IMR-90 (cell line): Measurements from ENCODE around the gene SLC1A7. TPM values are rescaled to one million over a fixed set of nuclear protein-coding genes. Genes with fewer than 3 reads are reported as not detected.

Experiments
- ATAC-seq: fragments of 200-7000 bp; cut with Tn5 transposase; 2 replicates; pipeline ENCODE4 v1.9.1; 2020; ENCODE audit warnings: low read depth, mild to moderate bottlenecking, moderate library complexity
- BruUV-seq: library from RNA; stranded (reverse); fragments of 400-500 nt; replicated peaks from 2 replicates; lab custom pipeline; 2021; lab: Mats Ljungman, UMichigan
- CTCF ChIA-PET: fragments of 300-600 bp; formaldehyde crosslinking; extraction: SDS; loops from one replicate; lab custom pipeline; 2021; ENCODE audit warnings: antibody characterized with exemption; lab: Yijun Ruan, JAX
- POLR2A ChIA-PET: fragments of 300-600 bp; sonication (Branson Sonifier 250); formaldehyde crosslinking; loops from one replicate; lab custom pipeline; 2022; ENCODE audit warnings: antibody characterized with exemption; ENCODE audit not compliant: unreplicated experiment; lab: Charles Lee
- DNase-seq: peaks from one replicate; pipeline ENCODE4 v3.0.0; 2013
- H2AFZ ChIP-seq: replicated peaks from 2 replicates; pipeline ENCODE3; 2013; ENCODE audit warnings: low read length, mild to moderate bottlenecking; ENCODE audit not compliant: poor library complexity
- H2AK5ac ChIP-seq: 2 replicates; pipeline ENCODE4 v1.6.1; 2013; ENCODE audit warnings: low read depth, low read length, inconsistent platforms
- H2AK9ac ChIP-seq: replicated peaks from 2 replicates; pipeline ENCODE3; 2013; ENCODE audit warnings: mild to moderate bottlenecking, low read depth, low read length, moderate library complexity; ENCODE audit not compliant: poor library complexity
- H2BK120ac ChIP-seq: 2 replicates; pipeline ENCODE4 v1.6.1; 2013; ENCODE audit warnings: low read depth, low read length, inconsistent platforms
- H2BK15ac ChIP-seq: 3 replicates; pipeline ENCODE4 v1.6.1; 2013; ENCODE audit warnings: low read depth, low read length, inconsistent platforms
- H2BK20ac ChIP-seq: 2 replicates; pipeline ENCODE4 v1.6.1; 2013; ENCODE audit warnings: low read depth, mild to moderate bottlenecking, inconsistent platforms, low read length, moderate library complexity
- H2BK5ac ChIP-seq: 2 replicates; pipeline ENCODE4 v1.6.1; 2013; ENCODE audit warnings: mild to moderate bottlenecking, low read depth, low read length, inconsistent platforms; ENCODE audit not compliant: poor library complexity, severe bottlenecking
- H3K14ac ChIP-seq: replicated peaks from 2 replicates; pipeline ENCODE4 v1.6.1; 2013; ENCODE audit warnings: low read depth, low read length, inconsistent platforms
- H3K18ac ChIP-seq: 2 replicates; pipeline ENCODE4 v1.6.1; 2013; ENCODE audit warnings: low read depth, low read length, control low read depth
- H3K23ac ChIP-seq: 2 replicates; pipeline ENCODE4 v1.6.1; 2013; ENCODE audit warnings: low read depth, low read length, inconsistent platforms
- H3K27ac ChIP-seq: 2 replicates; pipeline ENCODE4 v1.5.1; 2013; ENCODE audit warnings: mild to moderate bottlenecking, control low read depth, low read length; ENCODE audit not compliant: insufficient read depth
- H3K27me3 ChIP-seq: 2 replicates; pipeline ENCODE4 v1.6.1; 2013; ENCODE audit warnings: low read length; ENCODE audit not compliant: control insufficient read depth, insufficient read depth
- H3K36me3 ChIP-seq: 2 replicates; pipeline ENCODE4 v1.6.1; 2013; ENCODE audit warnings: low read length, mixed read lengths; ENCODE audit not compliant: control insufficient read depth, insufficient read depth
- H3K4ac ChIP-seq: 2 replicates; pipeline ENCODE4 v1.6.1; 2013; ENCODE audit warnings: low read depth, low read length, inconsistent platforms
- H3K4me1 ChIP-seq: 2 replicates; pipeline ENCODE4 v1.6.1; 2013; ENCODE audit warnings: low read length, mixed read lengths; ENCODE audit not compliant: control insufficient read depth, insufficient read depth
- H3K4me2 ChIP-seq: 2 replicates; pipeline ENCODE4 v1.6.1; 2013; ENCODE audit warnings: low read depth, mild to moderate bottlenecking, control low read depth, low read length, moderate library complexity
- H3K4me3 ChIP-seq: 2 replicates; pipeline ENCODE4 v1.5.1; 2013; ENCODE audit warnings: low read depth, mild to moderate bottlenecking, control low read depth, low read length, moderate library complexity; ENCODE audit not compliant: insufficient read depth
- H3K56ac ChIP-seq: 2 replicates; pipeline ENCODE4 v1.6.1; 2013; ENCODE audit warnings: low read length, inconsistent platforms; ENCODE audit not compliant: insufficient read depth; ENCODE audit errors: extremely low read depth
- H3K79me1 ChIP-seq, 2 experiments: 2 replicates each; pipeline ENCODE4 v1.6.1; 2013; ENCODE audit warnings: low read length in 2 of 2, inconsistent platforms in 1 of 2, low read depth in 1 of 2
- H3K9ac ChIP-seq: 2 replicates; pipeline ENCODE4 v1.6.1; 2013; ENCODE audit warnings: low read depth, low read length, control low read depth
- H3K9me1 ChIP-seq: 2 replicates; pipeline ENCODE4 v1.6.1; 2013; ENCODE audit warnings: low read length, inconsistent platforms; ENCODE audit not compliant: insufficient read depth
- H3K9me3 ChIP-seq: 2 replicates; pipeline ENCODE4 v1.6.1; 2013; ENCODE audit warnings: low read length; ENCODE audit not compliant: control insufficient read depth, insufficient read depth
- H4K20me1 ChIP-seq: 2 replicates; pipeline ENCODE4 v1.6.1; 2013; ENCODE audit warnings: low read length, inconsistent platforms; ENCODE audit not compliant: insufficient read depth
- H4K5ac ChIP-seq: 2 replicates; pipeline ENCODE4 v1.6.1; 2013; ENCODE audit warnings: mild to moderate bottlenecking, low read depth, low read length, control low read depth
- H4K8ac ChIP-seq, 2 experiments: 2 replicates each; pipeline ENCODE4 v1.6.1; 2013; ENCODE audit warnings: low read depth in 2 of 2, low read length in 2 of 2, control low read depth in 1 of 2, inconsistent platforms in 1 of 2
- H4K91ac ChIP-seq: 2 replicates; pipeline ENCODE4 v1.6.1; 2013; ENCODE audit warnings: low read depth, low read length, inconsistent platforms; ENCODE audit not compliant: insufficient read depth
- BHLHE40 ChIP-seq: fragments of 150-350 bp; IDR thresholded peaks from 2 replicates; pipeline ENCODE4 v1.6.1; 2016; ENCODE audit warnings: mild to moderate bottlenecking, low read depth, low read length
- CEBPB ChIP-seq: IDR thresholded peaks from 2 replicates; pipeline ENCODE4 v1.6.1; 2012; ENCODE audit warnings: low read depth, low read length, improper control_type of control experiment
- MXI1 ChIP-seq: IDR thresholded peaks from 2 replicates; pipeline ENCODE4 v1.6.1; 2012; ENCODE audit warnings: low read depth, mild to moderate bottlenecking, low read length, moderate library complexity, borderline replicate concordance
- RAD21 ChIP-seq: IDR thresholded peaks from 2 replicates; pipeline ENCODE4 v1.6.1; 2012; ENCODE audit warnings: low read length, improper control_type of control experiment
- WGBS, 2 experiments: methylation state at CpG; one replicate each; pipeline versions ENCODE4 v1.1.5 to v1.1.7; 2013; ENCODE audit warnings: missing lambda C conversion rate in 2 of 2; ENCODE audit not compliant: insufficient read length in 1 of 2; ENCODE audit errors: extremely low coverage in 2 of 2; 5-methylcytosine and 5-hydroxymethylcytosine counted together
- dilution Hi-C: fragments of 300-500 bp; cut with HindIII; formaldehyde crosslinking; loops from one replicate; pipeline ENCODE4 v1.14.3; 2018; ENCODE audit warnings: low sequenced_read_pairs; ENCODE audit not compliant: unreplicated experiment
- in situ Hi-C: fragments of 300-500 bp; cut with MboI; formaldehyde crosslinking; loops from 3 replicates; pipeline ENCODE4 v1.14.3; 2019; ENCODE audit warnings: low sequenced_read_pairs, inconsistent platforms, mixed read lengths
- intact Hi-C: fragments of 100-400 bp; cut with micrococcal nuclease; formaldehyde crosslinking; loops from 2 replicates; pipeline ENCODE4 v1.10.0; 2022
- polyA plus RNA-seq, 3 experiments: library from polyadenylated mRNA; depleted of rRNA; stranded (reverse); fragments of >200 nt; gene quantifications; 2 replicates each; pipeline ENCODE4 v1.2.3, GENCODE V29; 2012; ENCODE audit warnings: low replicate concordance in 1 of 3
- total RNA-seq: library from RNA; depleted of rRNA; stranded (reverse); fragments of >200 nt; gene quantifications from 2 replicates; pipeline ENCODE4 v1.2.3, GENCODE V29; 2012
- TF ChIP-seq, protein P1 (sequence below): conservative IDR thresholded peaks from 2 replicates; pipeline ENCODE4 v1.5.1; 2012; ENCODE audit warnings: mild to moderate bottlenecking, low read depth, low read length, improper control_type of control experiment

SLC1A7 gene
- total and polyA plus RNA-seq, 2 of the 4 experiments (the other 2 are of a cell fraction): 0.05 TPM; not detected in 1

DNA sequence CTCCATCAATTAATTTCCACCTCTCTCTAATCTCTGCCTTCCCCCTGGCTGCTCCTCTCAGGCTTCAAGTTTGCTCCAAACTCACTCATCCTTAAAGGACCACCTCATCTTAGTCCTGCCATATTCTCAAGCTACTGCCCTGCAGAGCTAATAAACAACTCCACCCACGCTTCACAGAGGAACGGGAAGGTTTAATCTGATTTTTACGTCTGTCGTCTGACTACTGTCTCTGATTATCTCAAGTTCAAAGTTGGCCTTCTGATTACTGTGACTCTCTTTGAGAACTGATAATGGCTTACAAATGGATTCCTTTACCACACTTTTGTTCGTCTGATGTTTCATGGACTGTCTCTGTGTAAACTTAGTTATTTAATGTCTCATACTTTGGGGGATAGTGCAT, 46.6 kb upstream of the SLC1A7 start:
- Histone ChIP-seq H3K27ac (peak overlapping the region; percentile 62; the same call in 1 of the 2 replicates), H3K9me1 (peaks cover 22% of the 10 kb centered on the region), H2BK20ac (peak overlapping the region; percentile 79), H3K27me3 (no peaks in the 10 kb centered on the region), H3K18ac (peak overlapping the region; percentile 83), H2BK120ac (peak overlapping the region; percentile 90), H4K20me1 (no peaks in the 10 kb centered on the region), H3K9me3 (no peaks in the 10 kb centered on the region), H4K91ac (peak overlapping the region; percentile 64; the same call in 1 of the 2 replicates), H2AK9ac (peak overlapping the region; percentile 67), H3K4ac (peak overlapping the region; percentile 91), H4K8ac (peak overlapping the region; percentile 63 to 75; a peak in 3 of 4 replicates), H2AK5ac (peak overlapping the region; percentile 29), H2AFZ (peak overlapping the region; percentile 29), H3K56ac (peak overlapping the region; percentile 39; the same call in 1 of the 2 replicates), H3K14ac (peak overlapping the region; percentile 30), H3K79me1 (no peaks in the 10 kb centered on the region), H4K5ac (peak overlapping the region; percentile 80), H3K9ac (no peak overlapping the region), H3K36me3 (no peaks in the 10 kb centered on the region), H3K4me2 (peak overlapping the region; percentile 18; the same call in 1 of the 2 replicates), H2BK5ac (peak overlapping the region; percentile 59), H3K4me1 (peaks cover 30% of the 10 kb centered on the region), H2BK15ac (peak overlapping the region; percentile 74; the same call in 2 of the 3 replicates), H3K4me3 (no peak overlapping the region), H3K23ac (peak overlapping the region; percentile 85; the same call in 1 of the 2 replicates)
- CTCF ChIA-PET: no interaction called here
- intact Hi-C loops (loop anchor here (5.0 to 10.0 kb wide), 3 partner anchors 172 to 347 kb away; partner anchors contain the start of genes ECHDC2, SCP2 and ZYG11A), dilution Hi-C loops (no loop called here), in situ Hi-C loops (loop anchor here (10.0 kb wide), 2 partner anchors 284 to 484 kb away; no protein-coding TSS in a partner anchor)
- no CpG with 5 or more reads among the region's 5 CpGs for WGBS, 2 experiments
- POLR2A ChIA-PET: no interaction called here
- DNase-seq (peak; percentile 58), ATAC-seq (peak; percentile 50)
- TF ChIP-seq MXI1: no peak
- TF ChIP-seq, protein P1, sequence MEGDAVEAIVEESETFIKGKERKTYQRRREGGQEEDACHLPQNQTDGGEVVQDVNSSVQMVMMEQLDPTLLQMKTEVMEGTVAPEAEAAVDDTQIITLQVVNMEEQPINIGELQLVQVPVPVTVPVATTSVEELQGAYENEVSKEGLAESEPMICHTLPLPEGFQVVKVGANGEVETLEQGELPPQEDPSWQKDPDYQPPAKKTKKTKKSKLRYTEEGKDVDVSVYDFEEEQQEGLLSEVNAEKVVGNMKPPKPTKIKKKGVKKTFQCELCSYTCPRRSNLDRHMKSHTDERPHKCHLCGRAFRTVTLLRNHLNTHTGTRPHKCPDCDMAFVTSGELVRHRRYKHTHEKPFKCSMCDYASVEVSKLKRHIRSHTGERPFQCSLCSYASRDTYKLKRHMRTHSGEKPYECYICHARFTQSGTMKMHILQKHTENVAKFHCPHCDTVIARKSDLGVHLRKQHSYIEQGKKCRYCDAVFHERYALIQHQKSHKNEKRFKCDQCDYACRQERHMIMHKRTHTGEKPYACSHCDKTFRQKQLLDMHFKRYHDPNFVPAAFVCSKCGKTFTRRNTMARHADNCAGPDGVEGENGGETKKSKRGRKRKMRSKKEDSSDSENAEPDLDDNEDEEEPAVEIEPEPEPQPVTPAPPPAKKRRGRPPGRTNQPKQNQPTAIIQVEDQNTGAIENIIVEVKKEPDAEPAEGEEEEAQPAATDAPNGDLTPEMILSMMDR: no peak
- TF ChIP-seq RAD21: no peak
- TF ChIP-seq CEBPB: no peak
- TF ChIP-seq BHLHE40: peak; percentile 48; the same call in 1 of the 2 replicates
- no TSS peak for BruUV-seq
